Neural cell (in vitro differentiated cells): ENCODE measurements around the gene CDSN. TPM values are rescaled to one million over a fixed set of nuclear protein-coding genes. Genes with fewer than 3 reads are reported as not detected.

ENCODE experiments used
- H2AFZ ChIP-seq: fragments of 200-600, 300-800 bp; sonication (generic), shearing (Covaris generic); 2 replicates; pipeline ENCODE4 v1.6.0; 2014; ENCODE audit warnings: low read depth, mild to moderate bottlenecking, antibody characterized with exemption, low read length, moderate library complexity
- H3F3A ChIP-seq: fragments of 200-600 bp; shearing (Covaris generic); 2 replicates; pipeline ENCODE4 v1.6.1; 2016; ENCODE audit warnings: mild to moderate bottlenecking, moderate library complexity, mixed read lengths, antibody characterized with exemption, low read length; ENCODE audit not compliant: insufficient read depth, poor library complexity, severe bottlenecking
- H3K27ac ChIP-seq: fragments of 200-600, 300-800 bp; sonication (generic), shearing (Covaris generic); 2 replicates; pipeline ENCODE4 v1.5.1; 2014; ENCODE audit warnings: mild to moderate bottlenecking, low read length, moderate library complexity
- H3K27me3 ChIP-seq: fragments of 300-800, 200-600 bp; sonication (generic), shearing (Covaris generic); 2 replicates; pipeline ENCODE4 v1.6.0; 2014; ENCODE audit warnings: mild to moderate bottlenecking, low read depth, low read length, moderate library complexity; ENCODE audit not compliant: insufficient read depth
- H3K36me3 ChIP-seq: fragments of 300-800, 200-600 bp; sonication (generic), shearing (Covaris generic); 2 replicates; pipeline ENCODE4 v1.5.1; 2014; ENCODE audit warnings: mild to moderate bottlenecking, antibody characterized with exemption, low read length, moderate library complexity; ENCODE audit not compliant: insufficient read depth
- H3K4me2 ChIP-seq: fragments of 300-800, 200-600 bp; sonication (generic), shearing (Covaris generic); 2 replicates; pipeline ENCODE4 v1.6.0; 2014; ENCODE audit warnings: mild to moderate bottlenecking, low read length
- H3K4me3 ChIP-seq: fragments of 300-800, 200-600 bp; sonication (generic), shearing (Covaris generic); 2 replicates; pipeline ENCODE4 v1.5.1; 2014; ENCODE audit warnings: mild to moderate bottlenecking, low read length, moderate library complexity
- H3K79me2 ChIP-seq: fragments of 200-600 bp; shearing (Covaris generic); replicated peaks from 2 replicates; pipeline ENCODE4 v1.6.0; 2014; ENCODE audit warnings: mild to moderate bottlenecking, low read length, moderate library complexity; ENCODE audit not compliant: insufficient read depth
- H3K9ac ChIP-seq: fragments of 300-800, 200-600 bp; sonication (generic), shearing (Covaris generic); 2 replicates; pipeline ENCODE4 v1.6.1; 2016; ENCODE audit warnings: mild to moderate bottlenecking, low read length, mixed read lengths
- H3K9me2 ChIP-seq: fragments of 200-600 bp; shearing (Covaris generic); 2 replicates; pipeline ENCODE4 v1.6.1; 2016; ENCODE audit warnings: mild to moderate bottlenecking, low read length, mixed read lengths; ENCODE audit not compliant: insufficient read depth
- H3K9me3 ChIP-seq: fragments of 200-600, 300-800 bp; sonication (generic), shearing (Covaris generic); 2 replicates; pipeline ENCODE4 v1.6.1; 2016; ENCODE audit warnings: mild to moderate bottlenecking, mixed run types, low read length, moderate library complexity, mixed read lengths
- H4K20me1 ChIP-seq: fragments of 200-600 bp; shearing (Covaris generic); 2 replicates; pipeline ENCODE4 v1.6.1; 2016; ENCODE audit warnings: mild to moderate bottlenecking, mixed run types; ENCODE audit not compliant: insufficient read depth
- CTCF ChIP-seq: fragments of 450-650 bp; IDR thresholded peaks from 2 replicates; pipeline ENCODE4 v1.5.1; 2014; ENCODE audit warnings: antibody characterized with exemption, mild to moderate bottlenecking, moderate library complexity; ENCODE audit not compliant: poor library complexity, severe bottlenecking
- EP300 ChIP-seq: fragments of 450-650 bp; conservative IDR thresholded peaks from 2 replicates; pipeline ENCODE4 v1.6.1; 2014; ENCODE audit warnings: antibody characterized with exemption, mild to moderate bottlenecking, moderate library complexity; ENCODE audit not compliant: poor library complexity, severe bottlenecking
- EZH2 ChIP-seq: fragments of 200-600, 300-800 bp; shearing (Covaris generic), sonication (generic); IDR thresholded peaks from 2 replicates; pipeline ENCODE4 v1.6.1; 2014; ENCODE audit warnings: antibody characterized with exemption, low read length, borderline replicate concordance, mild to moderate bottlenecking; ENCODE audit not compliant: insufficient read depth, poor library complexity, severe bottlenecking
- MXI1 ChIP-seq: fragments of 450-650 bp; conservative IDR thresholded peaks from 2 replicates; pipeline ENCODE4 v1.6.1; 2014; ENCODE audit warnings: antibody characterized with exemption, mild to moderate bottlenecking; ENCODE audit not compliant: poor library complexity, severe bottlenecking
- RAD21 ChIP-seq: fragments of 450-650 bp; conservative IDR thresholded peaks from 2 replicates; pipeline ENCODE4 v1.6.1; 2014; ENCODE audit warnings: antibody characterized with exemption, mild to moderate bottlenecking, moderate library complexity
- REST ChIP-seq: IDR thresholded peaks from 2 replicates; pipeline ENCODE4 v1.6.1; 2012; ENCODE audit warnings: borderline replicate concordance
- SMC3 ChIP-seq: fragments of 450-650 bp; conservative IDR thresholded peaks from 2 replicates; pipeline ENCODE4 v1.6.1; 2014; ENCODE audit warnings: antibody characterized with exemption, mild to moderate bottlenecking, moderate library complexity; ENCODE audit not compliant: poor library complexity
- TAF1 ChIP-seq: IDR thresholded peaks from 2 replicates; pipeline ENCODE4 v1.6.1; 2012; ENCODE audit warnings: low read depth
- polyA plus RNA-seq: library from polyadenylated mRNA; depleted of rRNA; stranded (reverse); fragments of >200 nt; gene quantifications from 2 replicates; pipeline ENCODE4 v1.2.3, GENCODE V29; 2014

CDSN gene
- polyA plus RNA-seq, 1 donor from 2014 or later, result not detected

GRCh38 chr6:31125586-31126363 is 5.5 kb upstream of the CDSN start:
- Histone ChIP-seq H3K27me3 (no peaks in the 10 kb centered on the region), H3K27ac (no peak overlapping the region), H3K4me3 (no peak overlapping the region), H4K20me1 (no peaks in the 10 kb centered on the region), H3K9me2 (no peaks in the 10 kb centered on the region), H3K9ac (no peak overlapping the region), H2AFZ (no peak overlapping the region), H3F3A (no peaks in the 10 kb centered on the region), H3K79me2 (no peaks in the 10 kb centered on the region), H3K36me3 (no peaks in the 10 kb centered on the region), H3K9me3 (no peaks in the 10 kb centered on the region), H3K4me2 (no peak overlapping the region)
- no peak for TF ChIP-seq CTCF
- no peak for TF ChIP-seq RAD21
- TF ChIP-seq EP300, result no peak
- no peak for TF ChIP-seq SMC3
- no peak for TF ChIP-seq MXI1
- no peak for TF ChIP-seq REST
- no peak for TF ChIP-seq EZH2
- TF ChIP-seq TAF1, result no peak

GRCh38 chr6:31125162-31125561 is 4.9 kb upstream of the CDSN start:
- Histone ChIP-seq H3K79me2 (no peaks in the 10 kb centered on the region), H3K27me3 (no peaks in the 10 kb centered on the region), H4K20me1 (no peaks in the 10 kb centered on the region), H3K9me3 (no peaks in the 10 kb centered on the region), H3K9me2 (no peaks in the 10 kb centered on the region), H3K27ac (no peak overlapping the region), H3K36me3 (no peaks in the 10 kb centered on the region), H3K9ac (no peak overlapping the region), H3K4me2 (no peak overlapping the region), H3F3A (no peaks in the 10 kb centered on the region), H2AFZ (no peak overlapping the region), H3K4me3 (no peak overlapping the region)
- TF ChIP-seq EP300 (no peak), EZH2 (no peak)
